Measurements from ENCODE around the gene EMILIN3.

The EMILIN3 gene

GRCh38 chr20:41392295-41392694 lies 25.7 kb upstream of the EMILIN3 start:
- no peak for DNase-seq

DNA sequence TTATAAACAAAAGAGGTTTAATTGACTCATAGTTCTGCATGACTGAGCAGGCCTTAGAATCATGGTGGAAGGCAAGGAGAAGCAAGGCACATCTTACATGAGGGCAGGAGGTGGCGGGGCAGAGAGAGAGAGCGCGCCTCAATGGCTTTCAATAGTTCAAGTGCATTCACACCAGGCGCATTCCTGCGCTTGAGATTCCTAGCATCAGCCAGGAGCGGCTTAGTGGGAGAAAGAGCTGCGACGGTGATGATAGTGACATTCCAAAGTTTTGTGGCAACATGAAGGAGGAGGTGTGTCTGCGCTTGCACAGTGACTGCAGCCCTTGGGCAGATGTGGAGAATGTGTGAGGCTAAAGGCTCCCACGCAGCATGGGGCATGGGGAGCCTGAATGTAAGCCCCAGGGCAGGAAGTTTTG lies 25.0 kb upstream of the EMILIN3 start:
- no peak for DNase-seq

GRCh38 chr20:41390889-41391288 lies 24.3 kb upstream of the EMILIN3 start:
- no peak for DNase-seq

GRCh38 chr20:41387444-41387851 lies 20.8 kb upstream of the EMILIN3 start:
- no peak for DNase-seq

DNA sequence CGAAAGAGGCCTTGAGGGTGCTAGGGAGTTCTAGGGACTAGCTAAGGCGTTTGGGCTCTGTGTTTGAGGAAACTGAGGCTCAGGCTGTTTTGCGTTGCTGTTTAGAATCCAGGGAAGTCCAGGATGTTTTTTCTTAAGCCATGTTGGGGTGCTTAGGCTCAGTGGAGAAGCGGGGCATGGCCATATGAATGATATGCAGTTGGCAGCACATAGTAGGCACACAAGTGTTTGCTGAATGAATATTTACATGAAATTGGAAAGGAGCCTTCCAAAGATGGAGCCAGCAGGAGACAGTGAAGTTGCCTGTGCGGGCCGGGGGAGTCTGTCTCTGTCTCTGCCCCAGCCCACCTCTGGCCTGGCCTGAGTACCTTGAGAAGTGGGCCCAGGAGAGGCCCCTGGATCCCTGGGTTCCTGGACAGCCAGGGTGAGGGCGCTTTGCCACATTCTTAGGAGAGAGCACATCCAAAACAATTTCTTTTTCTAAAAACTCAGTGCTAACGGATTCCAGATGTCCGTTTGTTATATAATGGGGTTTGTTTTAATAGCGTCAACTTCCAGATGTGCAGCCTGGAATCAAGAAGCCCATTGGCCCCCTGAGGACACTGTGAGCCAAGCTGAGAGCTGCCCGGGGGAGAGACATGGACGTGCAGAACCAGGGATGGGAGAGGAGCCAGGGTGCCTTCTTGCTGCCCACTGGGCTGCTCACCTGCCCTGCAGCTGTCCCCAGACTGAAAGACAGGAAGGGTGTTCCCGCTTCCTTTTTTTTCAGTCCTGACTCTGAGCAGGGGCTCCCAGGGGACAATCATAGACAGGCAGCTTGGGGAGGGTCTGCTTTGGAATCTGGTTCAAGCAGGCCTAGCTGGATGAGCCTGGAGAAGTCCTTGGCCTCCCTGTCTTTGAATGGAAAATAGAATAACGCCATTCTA lies 20.1 kb upstream of the EMILIN3 start:
- no peak for DNase-seq

DNA sequence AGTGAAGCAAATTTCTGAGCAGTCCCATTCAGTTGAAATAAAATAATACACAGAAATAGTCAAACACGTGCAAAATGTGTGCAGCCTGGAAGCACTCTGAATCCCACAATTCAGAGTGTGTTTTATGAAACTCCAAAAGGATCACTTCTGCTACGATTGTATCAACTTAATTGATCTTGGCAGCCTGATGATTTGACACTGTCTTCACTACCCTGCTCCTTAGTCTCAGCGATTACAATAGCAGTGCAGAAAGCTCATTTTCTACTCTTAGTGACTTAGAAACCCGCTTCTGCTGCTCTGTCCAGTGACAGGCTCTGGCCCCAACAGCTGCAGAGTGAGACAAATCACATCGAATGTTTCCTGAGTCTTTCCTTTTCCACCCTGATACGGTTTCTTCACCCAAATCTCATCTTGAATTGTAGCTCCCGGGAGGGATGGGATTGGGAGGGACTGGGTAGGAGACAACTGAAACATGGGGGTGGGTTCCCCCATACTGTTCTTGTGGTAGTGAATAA lies 16.2 kb upstream of the EMILIN3 start:
- no peak for DNase-seq

DNA sequence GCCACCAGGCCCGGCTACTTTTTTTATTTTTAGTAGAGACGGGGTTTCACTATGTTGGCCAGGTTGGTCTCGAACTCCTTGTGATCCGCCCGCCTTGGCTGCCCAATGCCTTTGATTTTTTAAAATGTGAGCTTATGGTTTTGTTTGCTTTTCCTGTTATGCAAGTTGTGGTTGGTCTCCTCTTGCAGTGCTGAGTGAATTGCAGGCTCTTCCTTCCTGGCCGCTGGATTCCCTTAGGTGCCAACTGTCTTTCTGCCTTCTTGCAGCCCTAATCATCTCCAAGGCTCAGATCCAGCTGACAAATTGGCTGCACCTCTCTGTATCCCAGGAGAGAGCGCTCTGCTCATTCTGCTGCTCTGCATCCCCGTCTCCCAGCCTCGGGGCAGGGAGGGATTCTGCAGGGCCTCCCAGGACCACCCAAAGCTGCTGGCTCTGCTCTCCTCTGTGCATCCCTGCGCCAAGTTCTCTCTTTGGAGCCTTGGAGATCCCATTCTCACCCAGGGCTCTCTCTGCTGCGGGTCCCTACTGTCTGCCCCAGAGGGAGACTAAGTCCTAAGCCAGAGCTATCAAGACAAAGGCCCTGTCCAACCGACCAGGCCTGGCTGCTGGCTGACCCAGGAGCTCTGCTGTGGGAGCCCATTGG lies 14.1 kb upstream of the EMILIN3 start:
- DNase-seq = no peak

- DNase-seq = no peak
Observed at GRCh38 chr20:41379551-41379950, 12.9 kb upstream of the EMILIN3 start.

DNA sequence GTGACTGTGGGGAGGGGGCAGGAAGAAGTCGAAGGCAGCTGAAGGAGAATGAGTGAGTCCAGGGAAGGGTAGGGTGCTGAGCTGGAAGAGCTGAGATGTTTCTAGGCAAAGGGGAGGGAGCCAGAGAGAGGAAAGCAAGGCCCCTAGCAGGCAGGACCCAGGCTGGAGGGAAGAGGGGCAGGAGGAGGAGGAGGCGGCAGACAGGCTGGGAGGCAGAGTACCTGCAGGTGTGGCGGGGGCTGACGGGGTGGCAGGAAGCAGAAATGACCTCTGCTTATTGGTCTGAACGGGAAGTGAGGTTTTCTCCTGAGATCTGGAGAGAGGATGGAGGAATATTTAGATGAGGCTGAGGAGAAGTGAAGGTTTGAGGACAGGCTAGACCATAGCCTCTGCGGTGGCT lies 10.7 kb upstream of the EMILIN3 start:
- no peak for DNase-seq

GRCh38 chr20:41376349-41376748 lies 9.7 kb upstream of the EMILIN3 start:
- no peak for DNase-seq

DNA sequence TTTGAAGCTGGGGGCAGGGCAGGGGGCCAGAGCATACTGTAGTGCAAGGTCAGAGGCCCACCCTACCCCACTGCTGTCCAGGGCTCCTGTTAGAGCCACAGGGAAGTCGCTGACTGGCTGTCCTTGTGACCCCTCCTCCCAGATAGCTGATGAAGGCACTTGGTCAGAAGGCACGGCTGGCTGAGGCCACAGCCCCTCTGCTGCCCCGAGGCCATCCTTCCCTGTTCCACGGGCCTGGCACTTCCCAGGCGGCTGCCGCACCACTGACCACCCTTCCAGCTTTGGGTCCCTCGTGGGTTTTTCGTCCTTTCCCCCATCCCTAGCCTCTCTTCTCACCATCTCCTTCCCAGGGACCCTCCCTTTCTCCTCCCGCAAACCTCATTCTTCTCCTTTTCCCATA lies 9.2 kb upstream of the EMILIN3 start:
- DNase-seq = no peak

GRCh38 chr20:41373931-41374920 lies 7.6 kb upstream of the EMILIN3 start:
- no peak for DNase-seq

GRCh38 chr20:41373251-41373783 lies 6.7 kb upstream of the EMILIN3 start:
- DNase-seq = no peak

DNA sequence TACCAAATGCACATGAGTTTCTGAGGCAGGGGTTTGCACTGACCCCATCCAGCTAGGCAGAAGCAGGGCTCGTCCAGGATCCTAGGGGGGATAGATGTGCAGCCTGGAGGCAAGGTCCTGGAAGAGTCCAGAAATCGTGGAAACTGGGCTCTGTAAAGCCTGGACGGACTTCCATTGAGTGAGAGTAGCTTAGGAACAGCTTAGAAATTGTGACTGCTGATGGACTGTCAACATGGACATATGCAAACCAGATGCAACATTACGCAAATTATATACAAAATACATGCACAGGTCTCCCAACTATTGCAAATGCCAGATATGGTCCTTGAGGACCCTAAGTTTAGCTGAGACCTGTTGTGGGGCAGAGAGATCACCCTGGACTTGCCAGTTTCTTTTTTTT lies 4.8 kb upstream of the EMILIN3 start:
- no peak for DNase-seq

GRCh38 chr20:41370176-41370575 lies 3.6 kb upstream of the EMILIN3 start:
- no peak for DNase-seq

DNA sequence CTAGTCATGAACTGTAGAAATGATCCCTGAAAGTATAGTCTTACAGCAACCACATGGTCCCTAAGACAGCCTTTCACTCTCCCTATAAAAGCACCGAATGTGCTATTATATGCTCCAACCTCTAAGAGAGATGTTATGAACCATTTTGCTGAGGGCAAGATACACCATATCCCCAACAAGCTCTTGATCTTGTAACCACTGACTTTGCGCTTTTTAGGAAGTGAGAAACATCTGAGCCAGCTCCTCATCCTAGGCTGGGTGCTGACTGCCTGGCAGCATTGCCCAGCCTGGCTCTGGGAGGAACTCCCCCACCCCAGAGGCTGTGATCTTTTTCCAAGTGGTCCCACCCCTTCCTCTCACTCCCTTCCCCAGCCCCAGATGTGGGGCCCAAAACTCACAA lies 3.1 kb upstream of the EMILIN3 start:
- DNase-seq = no peak

GRCh38 chr20:41367956-41368355 lies 1.3 kb upstream of the EMILIN3 start:
- DNase-seq = no peak

GRCh38 chr20:41367393-41367695 lies 726 bp upstream of the EMILIN3 start:
- no peak for DNase-seq

- DNase-seq = no peak
Observed at GRCh38 chr20:41365777-41366545, 657 bp downstream of the EMILIN3 start.

DNA sequence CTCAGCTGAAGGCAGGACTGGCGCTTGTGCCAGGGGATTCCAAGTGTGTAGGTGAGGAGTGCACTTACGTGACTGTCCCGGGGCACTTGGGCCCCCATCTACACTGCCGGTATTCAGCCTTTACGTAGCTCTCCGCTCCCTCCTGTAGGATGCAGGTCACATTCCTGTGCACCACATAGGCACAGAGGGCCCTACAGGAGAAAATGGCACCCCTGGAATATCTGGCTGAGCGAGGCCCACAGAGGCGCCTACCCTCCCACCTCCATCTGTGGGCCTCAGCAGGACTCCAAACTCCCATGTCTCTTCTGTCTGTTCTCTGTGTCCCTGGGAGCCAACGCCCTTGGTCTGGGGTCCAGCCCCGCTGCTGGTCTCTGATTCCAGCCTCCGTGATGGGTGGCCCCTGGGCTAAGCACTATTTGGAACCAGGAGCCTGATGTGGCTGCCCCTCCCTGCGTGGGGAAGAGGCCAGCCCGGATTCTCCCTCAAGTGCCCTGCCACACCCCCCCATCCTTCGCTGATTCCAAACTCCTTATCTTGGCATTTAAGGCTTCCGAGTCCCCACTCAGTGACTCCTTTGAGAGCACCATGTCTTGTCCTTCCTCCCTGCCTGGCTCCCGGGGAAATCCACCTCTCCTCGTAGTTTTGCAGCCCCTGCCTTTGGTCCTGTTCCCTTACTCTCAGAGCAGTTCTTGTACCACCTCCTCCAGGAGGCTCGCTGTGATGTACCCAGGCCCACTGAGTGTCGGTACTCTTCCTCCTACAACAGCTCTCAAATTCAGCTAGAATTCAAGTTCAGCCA lies 1.5 kb downstream of the EMILIN3 start:
- no peak for DNase-seq
